HUES48 (cell line): ENCODE data around the gene SH2D7.

Experiments used
- H3K27ac ChIP-seq: one replicate; pipeline ENCODE4 v1.7.0; 2013; ENCODE audit warnings: low read depth, low read length, inconsistent platforms
- H3K27me3 ChIP-seq: 2 replicates; pipeline ENCODE4 v1.6.1; 2013; ENCODE audit warnings: mild to moderate bottlenecking, low read length; ENCODE audit not compliant: control insufficient read depth, insufficient read depth
- H3K36me3 ChIP-seq: 2 replicates; pipeline ENCODE4 v1.6.1; 2013; ENCODE audit warnings: low read length; ENCODE audit not compliant: control insufficient read depth, insufficient read depth
- H3K4me1 ChIP-seq: 2 replicates; pipeline ENCODE4 v1.6.1; 2013; ENCODE audit warnings: mild to moderate bottlenecking, low read length; ENCODE audit not compliant: control insufficient read depth, insufficient read depth
- H3K4me3 ChIP-seq: 2 replicates; pipeline ENCODE4 v1.5.1; 2013; ENCODE audit warnings: mild to moderate bottlenecking, low read depth, low read length
- H3K9ac ChIP-seq: 2 replicates; pipeline ENCODE4 v1.6.1; 2013; ENCODE audit warnings: mild to moderate bottlenecking, low read depth, low read length, moderate library complexity
- H3K9me3 ChIP-seq: 2 replicates; pipeline ENCODE4 v1.6.1; 2013; ENCODE audit warnings: low read length; ENCODE audit not compliant: control insufficient read depth, insufficient read depth

Gene SH2D7

DNA sequence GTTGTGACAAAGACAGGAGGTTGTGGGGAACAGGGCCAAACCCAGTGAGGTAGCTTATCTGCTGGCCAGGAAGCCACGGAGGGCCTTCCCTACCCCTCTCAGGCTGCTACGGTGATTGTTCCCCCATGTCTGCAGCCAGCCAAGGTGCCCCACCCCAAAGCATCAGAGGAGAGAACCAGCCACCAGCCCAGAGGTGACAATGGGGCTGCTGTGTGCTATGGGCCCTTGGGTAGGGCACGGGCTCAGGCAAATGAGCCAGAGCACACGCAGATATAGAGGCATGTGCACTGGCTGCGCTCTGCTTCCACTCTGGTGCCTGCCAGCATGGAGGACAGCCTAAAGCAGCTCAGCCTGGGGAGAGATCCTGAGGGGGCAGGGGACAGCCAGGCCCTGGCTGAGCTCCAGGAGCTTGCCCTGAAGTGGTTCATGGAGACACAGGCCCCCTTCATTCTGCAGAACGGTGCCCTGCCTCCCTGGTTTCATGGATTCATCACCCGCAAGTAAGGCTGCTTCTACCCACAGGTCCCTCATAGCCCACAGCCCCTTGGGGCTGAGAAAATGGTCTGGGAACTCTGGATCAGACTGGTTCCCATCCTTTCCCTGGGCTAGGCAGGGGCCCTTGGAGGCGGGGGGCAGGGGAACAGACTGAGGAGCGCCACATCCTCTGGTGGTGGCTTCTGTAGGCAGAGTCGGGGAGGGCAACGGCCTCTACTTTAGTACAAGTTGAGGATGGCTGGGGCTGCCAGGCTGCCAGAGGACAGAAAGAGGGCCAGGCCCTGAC, at the start of gene SH2D7:
Gene SH2D7, plus strand, starts transcription at position 301 of the 781 bp plus-strand sequence. Its CDS starts 24 bp downstream, at position 325.
- H3K4me3 ChIP-seq: no peak within 1 kb of the TSS
- peaks cover 5% of the 10 kb centered on the region for H3K27me3 ChIP-seq
- H3K9ac ChIP-seq: no peak within 1 kb of the TSS
- H3K4me1 ChIP-seq: no peaks in the 10 kb centered on the region
- H3K9me3 ChIP-seq: no peaks in the 10 kb centered on the region
- no peak within 1 kb of the TSS for H3K27ac ChIP-seq
- H3K36me3 ChIP-seq: no peaks in the 10 kb centered on the region

DNA sequence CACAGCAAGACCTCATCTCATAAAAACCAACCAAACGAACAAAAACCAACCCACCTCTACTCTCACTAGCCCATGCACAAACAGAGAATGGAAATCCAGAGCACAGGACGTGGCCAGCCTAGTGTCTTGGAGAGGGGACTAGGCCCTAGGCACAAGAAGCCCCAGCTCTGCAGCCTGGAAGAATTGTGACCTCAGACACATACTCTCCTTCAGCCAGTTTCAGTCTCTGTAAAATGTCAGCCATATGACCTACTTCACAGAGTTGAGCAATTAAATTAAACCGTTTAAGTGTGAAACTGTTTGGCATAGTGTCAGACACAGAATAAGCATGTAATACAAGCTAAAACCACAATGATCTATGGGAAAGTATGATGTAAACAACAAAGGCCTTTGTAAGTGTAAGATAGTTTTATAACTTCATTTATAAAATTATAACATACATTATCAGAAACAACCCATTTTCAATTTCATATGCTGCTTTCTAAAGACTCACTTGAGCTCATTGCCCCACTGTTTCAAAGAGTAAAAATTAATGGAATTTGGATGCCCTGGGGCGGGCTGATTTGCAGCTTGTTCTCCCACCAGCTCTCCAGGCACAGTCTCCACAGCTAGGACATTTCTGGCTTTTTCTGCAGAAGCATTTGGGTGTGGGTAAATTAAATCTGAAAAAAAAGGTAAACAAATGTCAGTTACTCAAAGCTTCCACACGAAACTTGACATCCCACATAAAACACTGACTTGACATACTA, 47.8 kb upstream of the SH2D7 start:
- peaks cover 8% of the 10 kb centered on the region; the same call in 1 of the 2 replicates for H3K36me3 ChIP-seq
- H3K27me3 ChIP-seq: no peaks in the 10 kb centered on the region
- H3K9me3 ChIP-seq: no peaks in the 10 kb centered on the region
- no peaks in the 10 kb centered on the region for H3K4me1 ChIP-seq
- H3K27ac ChIP-seq: no peak overlapping the region
- no peak overlapping the region for H3K4me3 ChIP-seq
- H3K9ac ChIP-seq: no peak overlapping the region

DNA sequence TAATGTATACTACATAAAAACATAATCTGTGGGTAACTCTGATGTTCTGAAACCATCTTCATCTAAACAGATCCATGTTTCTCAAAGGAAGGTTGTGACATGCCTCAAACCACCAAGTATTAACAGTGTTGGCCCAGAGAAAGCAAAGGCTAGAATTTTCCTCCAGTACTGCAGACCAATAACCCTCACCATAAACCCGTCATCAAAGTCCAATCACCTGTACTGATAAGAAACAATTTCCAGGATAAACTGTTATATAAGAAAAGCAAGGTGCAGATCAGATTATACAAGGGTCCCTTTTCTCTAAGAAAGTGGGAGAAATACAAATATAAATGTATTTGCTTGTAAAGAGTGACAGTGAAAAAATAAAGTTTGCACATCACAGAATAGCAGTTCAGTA, 47.2 kb upstream of the SH2D7 start:
- peaks cover 4% of the 10 kb centered on the region; the same call in 1 of the 2 replicates for H3K4me1 ChIP-seq
- no peak overlapping the region for H3K27ac ChIP-seq
- no peaks in the 10 kb centered on the region for H3K9me3 ChIP-seq
- no peak overlapping the region for H3K9ac ChIP-seq
- H3K4me3 ChIP-seq: no peak overlapping the region
- peaks cover 8% of the 10 kb centered on the region; the same call in 1 of the 2 replicates for H3K36me3 ChIP-seq
- H3K27me3 ChIP-seq: no peaks in the 10 kb centered on the region

DNA sequence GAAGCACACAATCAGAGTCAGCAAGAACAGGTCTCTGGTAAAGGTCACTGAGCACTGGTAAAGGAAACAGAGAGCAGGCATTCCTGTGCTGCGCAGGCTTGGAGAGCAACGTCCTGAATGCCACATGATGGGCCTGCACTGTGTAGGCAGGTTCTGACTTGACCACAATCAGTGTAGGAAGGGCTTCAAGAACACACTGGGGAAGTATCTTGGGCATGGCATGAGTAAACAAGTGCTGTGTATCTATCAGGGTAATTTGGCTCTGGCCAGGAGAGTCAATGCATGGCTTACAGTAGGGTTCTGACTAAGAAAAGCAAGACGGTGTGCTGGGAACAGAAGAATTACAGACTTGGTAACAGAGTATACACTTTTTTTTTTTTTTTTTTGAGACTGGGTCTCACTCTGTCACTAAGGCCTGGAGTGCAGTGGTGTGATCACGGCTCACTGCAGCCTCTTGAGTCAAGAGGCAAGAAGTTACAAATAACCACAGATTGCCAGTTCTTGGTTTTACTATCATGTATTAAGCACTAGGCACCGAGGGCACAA, 45.5 kb upstream of the SH2D7 start:
- Histone ChIP-seq H3K4me3 (no peak overlapping the region), H3K36me3 (peaks cover 8% of the 10 kb centered on the region; the same call in 1 of the 2 replicates), H3K4me1 (peaks cover 12% of the 10 kb centered on the region; the same call in 1 of the 2 replicates), H3K9me3 (no peaks in the 10 kb centered on the region), H3K27me3 (no peaks in the 10 kb centered on the region), H3K9ac (no peak overlapping the region), H3K27ac (no peak overlapping the region)

DNA sequence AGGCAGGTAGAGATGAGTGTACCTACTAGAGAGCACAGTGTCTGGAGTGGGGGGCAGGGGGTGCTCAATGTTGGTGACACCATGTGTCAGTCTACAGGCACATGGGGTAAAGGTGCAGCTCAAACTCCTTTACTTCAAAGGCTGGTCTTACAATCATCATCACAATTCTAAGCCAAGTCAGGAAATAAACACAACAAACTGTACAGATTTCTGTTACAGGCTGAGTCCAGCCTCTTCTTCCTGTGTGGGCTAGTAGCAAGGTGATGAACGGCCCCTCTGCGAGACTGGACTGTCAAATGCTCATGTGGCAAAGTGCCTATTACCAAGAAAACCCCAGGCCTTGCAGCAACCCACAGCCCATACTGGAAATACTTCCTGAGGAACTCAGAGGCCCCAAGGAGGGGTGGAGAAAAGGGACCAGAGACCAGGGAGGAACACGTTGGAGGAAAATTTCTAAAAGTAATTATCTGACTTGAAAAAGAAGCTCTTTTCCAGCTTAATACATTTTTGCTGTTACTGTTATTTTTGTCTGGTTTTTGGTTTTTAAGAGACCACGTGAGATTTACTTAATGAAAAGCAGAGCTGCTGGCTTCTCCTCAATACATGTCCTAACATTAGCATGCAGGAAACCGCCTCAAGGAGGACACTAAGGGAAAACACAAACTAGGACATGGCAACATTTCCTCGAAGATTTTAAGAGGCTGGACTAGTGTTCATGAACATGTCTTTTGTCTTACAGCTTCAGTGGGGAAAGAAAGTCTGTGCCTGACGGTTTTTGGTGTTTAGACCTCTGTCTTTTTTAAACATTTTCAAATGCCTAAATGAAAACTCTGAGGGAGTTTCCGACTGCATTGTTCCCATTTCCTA, 44.4 kb upstream of the SH2D7 start:
- H3K4me1 ChIP-seq: peaks cover 12% of the 10 kb centered on the region; the same call in 1 of the 2 replicates
- H3K27ac ChIP-seq: no peak overlapping the region
- no peak overlapping the region for H3K4me3 ChIP-seq
- peaks cover 11% of the 10 kb centered on the region; the same call in 1 of the 2 replicates for H3K36me3 ChIP-seq
- no peaks in the 10 kb centered on the region for H3K27me3 ChIP-seq
- no peak overlapping the region for H3K9ac ChIP-seq
- no peaks in the 10 kb centered on the region for H3K9me3 ChIP-seq

DNA sequence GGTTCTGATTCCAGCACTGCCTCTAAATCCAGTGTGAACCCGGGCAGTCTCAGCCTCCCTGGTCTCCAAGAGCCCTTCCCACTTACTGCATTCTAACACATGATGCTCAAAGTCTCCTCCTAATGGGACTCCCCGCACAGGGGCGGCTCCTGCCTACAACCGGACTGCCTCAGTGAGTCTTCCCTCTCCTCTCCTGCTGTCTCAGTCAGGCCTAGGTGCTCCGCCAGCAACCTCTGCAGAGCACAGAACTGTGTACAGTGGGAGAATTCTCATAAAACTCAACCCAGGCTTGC, 43.8 kb upstream of the SH2D7 start:
- Histone ChIP-seq H3K9ac (no peak overlapping the region), H3K4me1 (peaks cover 12% of the 10 kb centered on the region; the same call in 1 of the 2 replicates), H3K27ac (no peak overlapping the region), H3K36me3 (peaks cover 13% of the 10 kb centered on the region; the same call in 1 of the 2 replicates), H3K9me3 (no peaks in the 10 kb centered on the region), H3K4me3 (no peak overlapping the region), H3K27me3 (no peaks in the 10 kb centered on the region)

DNA sequence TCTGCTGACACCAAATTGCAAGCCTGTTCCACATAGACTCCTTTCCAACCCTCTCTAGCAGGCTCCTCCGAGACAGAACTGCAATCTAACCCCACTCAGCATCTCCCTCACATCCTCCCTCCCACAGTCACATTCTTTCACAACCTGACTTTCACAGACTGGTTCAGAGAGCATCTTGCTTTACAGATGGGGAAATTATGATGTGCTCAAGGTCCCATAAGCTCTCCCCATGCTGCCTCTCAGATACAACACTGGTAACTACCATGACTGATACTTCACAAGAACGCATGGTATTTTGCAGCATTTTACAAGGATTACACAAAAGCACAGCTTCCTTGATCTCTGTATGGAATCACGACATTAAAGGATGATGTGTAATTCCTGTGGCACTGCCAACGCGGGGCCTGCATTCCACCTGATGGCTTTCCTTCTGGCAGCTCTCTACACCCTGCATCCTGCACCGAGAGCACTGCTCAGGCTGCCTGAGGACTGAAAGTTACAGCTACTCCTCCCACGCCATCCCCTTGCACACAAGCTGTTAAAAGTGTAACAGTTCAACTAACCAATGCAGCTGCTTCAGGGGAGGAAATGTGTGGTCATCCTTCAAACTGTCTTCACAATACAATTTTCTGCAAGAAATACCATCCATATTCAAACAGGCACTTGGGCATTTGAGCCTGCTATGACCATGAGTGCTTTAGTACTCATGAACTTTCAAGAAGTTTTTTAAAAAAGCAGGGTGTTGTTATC, 42.5 kb upstream of the SH2D7 start:
- Histone ChIP-seq H3K4me1 (peaks cover 12% of the 10 kb centered on the region; the same call in 1 of the 2 replicates), H3K27ac (no peak overlapping the region), H3K4me3 (no peak overlapping the region), H3K9ac (no peak overlapping the region), H3K36me3 (peaks cover 5% of the 10 kb centered on the region; the same call in 1 of the 2 replicates), H3K27me3 (no peaks in the 10 kb centered on the region), H3K9me3 (no peaks in the 10 kb centered on the region)

DNA sequence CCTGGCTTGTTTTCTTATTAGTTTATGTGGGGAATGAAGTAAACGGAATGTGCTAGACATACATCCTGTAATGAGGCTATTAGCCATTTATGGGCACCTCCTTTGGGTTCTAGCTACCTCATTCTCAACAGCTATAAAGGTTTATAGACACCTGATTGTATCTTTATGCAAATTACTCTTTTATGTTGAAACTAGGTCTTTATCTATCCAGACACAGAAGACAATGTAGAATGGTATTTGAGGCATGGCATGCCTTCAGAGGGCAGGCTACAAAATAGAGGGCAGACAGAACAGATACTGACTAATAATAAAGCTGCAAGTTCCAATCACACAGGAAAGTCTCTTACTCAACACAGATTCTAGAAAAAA, 41.9 kb upstream of the SH2D7 start:
- Histone ChIP-seq H3K27me3 (no peaks in the 10 kb centered on the region), H3K4me1 (peaks cover 12% of the 10 kb centered on the region; the same call in 1 of the 2 replicates), H3K27ac (no peak overlapping the region), H3K9me3 (no peaks in the 10 kb centered on the region), H3K4me3 (no peak overlapping the region), H3K36me3 (peaks cover 5% of the 10 kb centered on the region; the same call in 1 of the 2 replicates), H3K9ac (no peak overlapping the region)

DNA sequence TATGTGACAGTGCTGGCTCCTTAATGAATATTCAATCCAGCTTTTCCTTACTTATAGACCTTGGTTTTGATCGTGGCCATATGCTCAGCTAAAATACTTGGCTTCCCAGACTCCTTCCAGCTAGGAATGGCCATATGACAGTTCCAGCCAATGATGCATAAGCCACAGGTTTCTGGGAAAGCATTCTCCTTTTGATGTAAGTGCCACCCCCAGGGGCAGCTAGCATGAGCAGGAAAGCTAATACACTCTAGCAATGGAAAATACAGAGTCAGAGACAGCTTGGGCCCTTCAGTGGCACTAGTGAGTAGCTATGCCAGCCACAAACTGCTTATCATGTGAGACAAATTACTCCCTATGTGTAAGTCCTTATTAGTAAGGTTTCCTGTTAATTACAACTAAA, 41.5 kb upstream of the SH2D7 start:
- H3K4me1 ChIP-seq: peaks cover 12% of the 10 kb centered on the region; the same call in 1 of the 2 replicates
- no peak overlapping the region for H3K9ac ChIP-seq
- H3K27ac ChIP-seq: no peak overlapping the region
- H3K36me3 ChIP-seq: peaks cover 5% of the 10 kb centered on the region; the same call in 1 of the 2 replicates
- no peaks in the 10 kb centered on the region for H3K27me3 ChIP-seq
- no peak overlapping the region for H3K4me3 ChIP-seq
- H3K9me3 ChIP-seq: no peaks in the 10 kb centered on the region

DNA sequence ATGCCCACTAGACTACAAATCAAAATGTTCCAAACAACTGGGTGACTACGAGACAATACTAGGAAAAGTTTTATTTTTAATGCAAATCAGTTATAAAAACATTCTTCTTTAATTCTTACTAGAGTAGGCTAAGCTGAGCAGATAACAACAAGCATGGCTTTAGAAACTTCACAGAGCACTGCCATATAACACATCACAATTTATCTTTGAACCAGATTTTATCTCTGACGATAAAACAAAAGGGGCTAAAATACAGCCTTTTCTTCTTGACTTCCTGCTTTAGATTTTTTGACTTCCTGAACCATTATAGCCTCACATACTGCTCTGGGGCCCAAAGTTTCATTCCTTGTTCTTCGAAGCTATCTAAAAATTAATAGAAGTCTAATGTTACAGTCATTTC, 40.8 kb upstream of the SH2D7 start:
- H3K9ac ChIP-seq: no peak overlapping the region
- H3K4me3 ChIP-seq: no peak overlapping the region
- H3K4me1 ChIP-seq: peaks cover 19% of the 10 kb centered on the region
- peaks cover 5% of the 10 kb centered on the region; the same call in 1 of the 2 replicates for H3K36me3 ChIP-seq
- no peak overlapping the region for H3K27ac ChIP-seq
- H3K27me3 ChIP-seq: no peaks in the 10 kb centered on the region
- H3K9me3 ChIP-seq: no peaks in the 10 kb centered on the region
